Parathyroid adenoma (tissue), 2 donors: ENCODE results near the gene SLC22A31.
A peak's percentile ranks its signal among the peaks of the same experiment; 100 is the strongest.
"Not testable (repeated sequence)": the region's sequence is repeated elsewhere in the genome, so short reads cannot be mapped to it uniquely, and the experiment has no call there.

ENCODE experiments used
- H2AFZ ChIP-seq: fragments of 300-600 bp; sonication (generic); one replicate; pipeline ENCODE4 v1.7.0; 2017; ENCODE audit warnings: antibody characterized with exemption, mild to moderate bottlenecking
- H3K27ac ChIP-seq: fragments of 300-600 bp; sonication (generic); one replicate; pipeline ENCODE4 v1.7.0; 2017
- H3K27me3 ChIP-seq: fragments of 300-600 bp; sonication (generic); one replicate; pipeline ENCODE4 v1.7.0; 2017; ENCODE audit warnings: low read length; ENCODE audit not compliant: control insufficient read depth, insufficient read depth
- H3K36me3 ChIP-seq: fragments of 300-600 bp; sonication (generic); one replicate; pipeline ENCODE4 v1.7.0; 2017; ENCODE audit warnings: low read length; ENCODE audit not compliant: control insufficient read depth, insufficient read depth
- H3K4me1 ChIP-seq: fragments of 300-600 bp; sonication (generic); one replicate; pipeline ENCODE4 v1.7.0; 2017; ENCODE audit warnings: control low read depth
- H3K4me2 ChIP-seq: fragments of 300-600 bp; sonication (generic); one replicate; pipeline ENCODE4 v1.7.0; 2017; ENCODE audit warnings: low read length
- H3K4me3 ChIP-seq: fragments of 300-600 bp; sonication (generic); one replicate; pipeline ENCODE4 v1.7.0; 2017; ENCODE audit warnings: low read depth, low read length
- H3K79me2 ChIP-seq: fragments of 300-600 bp; sonication (generic); one replicate; pipeline ENCODE4 v1.7.0; 2017; ENCODE audit warnings: control low read depth
- H3K9ac ChIP-seq: fragments of 300-600 bp; sonication (generic); one replicate; pipeline ENCODE4 v1.7.0; 2017; ENCODE audit warnings: mild to moderate bottlenecking
- H3K9me3 ChIP-seq: fragments of 300-600 bp; sonication (generic); one replicate; pipeline ENCODE4 v1.7.0; 2017; ENCODE audit warnings: low read length; ENCODE audit not compliant: control insufficient read depth
- TF ChIP-seq, protein P1 (sequence below): fragments of 300-600 bp; sonication (generic); IDR thresholded peaks from one replicate; pipeline ENCODE4 v1.7.0; 2017; ENCODE audit warnings: antibody characterized with exemption, mild to moderate bottlenecking
- donor health status: primary hyperparathyroidism.

Gene SLC22A31

GRCh38 chr16:89169778-89170177, 30.6 kb downstream of the SLC22A31 start:
- Histone ChIP-seq H3K9ac (no peak overlapping the region), H2AFZ (no peak overlapping the region), H3K79me2 (no peaks in the 10 kb centered on the region), H3K36me3 (no peaks in the 10 kb centered on the region), H3K9me3 (no peaks in the 10 kb centered on the region), H3K4me1 (peaks cover 16% of the 10 kb centered on the region), H3K4me2 (no peak overlapping the region), H3K4me3 (no peak overlapping the region), H3K27ac (no peak overlapping the region), H3K27me3 (no peaks in the 10 kb centered on the region)
- TF ChIP-seq, protein P1, sequence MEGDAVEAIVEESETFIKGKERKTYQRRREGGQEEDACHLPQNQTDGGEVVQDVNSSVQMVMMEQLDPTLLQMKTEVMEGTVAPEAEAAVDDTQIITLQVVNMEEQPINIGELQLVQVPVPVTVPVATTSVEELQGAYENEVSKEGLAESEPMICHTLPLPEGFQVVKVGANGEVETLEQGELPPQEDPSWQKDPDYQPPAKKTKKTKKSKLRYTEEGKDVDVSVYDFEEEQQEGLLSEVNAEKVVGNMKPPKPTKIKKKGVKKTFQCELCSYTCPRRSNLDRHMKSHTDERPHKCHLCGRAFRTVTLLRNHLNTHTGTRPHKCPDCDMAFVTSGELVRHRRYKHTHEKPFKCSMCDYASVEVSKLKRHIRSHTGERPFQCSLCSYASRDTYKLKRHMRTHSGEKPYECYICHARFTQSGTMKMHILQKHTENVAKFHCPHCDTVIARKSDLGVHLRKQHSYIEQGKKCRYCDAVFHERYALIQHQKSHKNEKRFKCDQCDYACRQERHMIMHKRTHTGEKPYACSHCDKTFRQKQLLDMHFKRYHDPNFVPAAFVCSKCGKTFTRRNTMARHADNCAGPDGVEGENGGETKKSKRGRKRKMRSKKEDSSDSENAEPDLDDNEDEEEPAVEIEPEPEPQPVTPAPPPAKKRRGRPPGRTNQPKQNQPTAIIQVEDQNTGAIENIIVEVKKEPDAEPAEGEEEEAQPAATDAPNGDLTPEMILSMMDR, result no peak

DNA sequence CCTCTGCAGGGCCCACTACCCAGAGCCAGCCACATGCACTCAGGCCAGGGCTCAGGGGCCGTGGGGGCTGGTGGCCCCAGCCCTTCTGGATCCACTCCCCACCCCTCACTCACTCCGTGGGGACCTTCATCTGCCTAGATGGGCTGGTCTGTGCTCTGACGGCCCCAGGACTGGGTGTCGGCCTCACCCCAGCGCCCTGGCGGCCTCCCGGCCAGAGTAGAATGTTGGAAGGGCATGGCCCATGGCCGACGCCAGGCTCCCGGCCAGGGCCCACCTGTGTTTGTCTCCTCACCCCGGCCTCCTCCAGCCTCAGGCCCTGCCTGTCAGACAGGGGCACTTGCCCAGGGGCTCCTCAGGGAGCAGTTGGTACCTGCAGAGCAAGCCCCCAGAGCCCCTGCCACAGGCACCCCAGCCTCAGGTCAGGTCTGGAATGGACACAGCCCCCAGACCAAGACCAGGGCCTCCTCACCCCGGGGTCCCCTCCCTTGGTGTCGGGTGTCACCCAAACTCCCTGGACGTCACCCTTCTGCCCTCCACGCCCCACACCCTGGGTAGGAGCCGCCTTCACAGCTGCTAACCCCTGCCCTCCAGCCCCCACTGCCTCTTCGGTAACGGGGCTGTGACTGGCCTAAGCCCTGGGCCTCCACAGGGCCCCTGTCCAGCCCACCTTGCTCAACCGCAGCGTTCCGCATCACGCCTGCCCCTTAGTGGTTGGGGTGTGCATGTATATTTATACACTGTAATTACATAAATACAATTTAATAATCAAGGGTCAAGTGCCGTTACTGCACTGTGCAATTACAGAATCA, 31.8 kb downstream of the SLC22A31 start:
- Histone ChIP-seq H3K79me2 (no peaks in the 10 kb centered on the region), H3K4me2 (no peak overlapping the region), H2AFZ (no peak overlapping the region), H3K9ac (no peak overlapping the region), H3K27me3 (no peaks in the 10 kb centered on the region), H3K36me3 (no peaks in the 10 kb centered on the region), H3K9me3 (no peaks in the 10 kb centered on the region), H3K4me1 (peaks cover 16% of the 10 kb centered on the region), H3K4me3 (no peak overlapping the region), H3K27ac (no peak overlapping the region)
- TF ChIP-seq, protein P1, result no peak

GRCh38 chr16:89167425-89167941, 32.9 kb downstream of the SLC22A31 start:
- Histone ChIP-seq H3K4me3 (no peak overlapping the region), H3K4me1 (peaks cover 16% of the 10 kb centered on the region), H2AFZ (peak overlapping the region; percentile 51), H3K27me3 (no peaks in the 10 kb centered on the region), H3K9ac (no peak overlapping the region), H3K4me2 (peak overlapping the region; percentile 43), H3K9me3 (no peaks in the 10 kb centered on the region), H3K36me3 (no peaks in the 10 kb centered on the region), H3K79me2 (no peaks in the 10 kb centered on the region), H3K27ac (no peak overlapping the region)
- TF ChIP-seq, protein P1, result peak; percentile 80

- peaks cover 14% of the 10 kb centered on the region for H3K4me1 ChIP-seq
- TF ChIP-seq, protein P1, result no peak
- no peak overlapping the region for H3K4me3 ChIP-seq
- H2AFZ ChIP-seq, result peak overlapping the region; percentile 51
- no peaks in the 10 kb centered on the region for H3K27me3 ChIP-seq
- no peak overlapping the region for H3K27ac ChIP-seq
- H3K9me3 ChIP-seq, result no peaks in the 10 kb centered on the region
- H3K79me2 ChIP-seq, result no peaks in the 10 kb centered on the region
- no peak overlapping the region for H3K9ac ChIP-seq
- H3K4me2 ChIP-seq, result peak overlapping the region; percentile 43
- no peaks in the 10 kb centered on the region for H3K36me3 ChIP-seq
Observed at GRCh38 chr16:89166696-89167424, 33.5 kb downstream of the SLC22A31 start.

DNA sequence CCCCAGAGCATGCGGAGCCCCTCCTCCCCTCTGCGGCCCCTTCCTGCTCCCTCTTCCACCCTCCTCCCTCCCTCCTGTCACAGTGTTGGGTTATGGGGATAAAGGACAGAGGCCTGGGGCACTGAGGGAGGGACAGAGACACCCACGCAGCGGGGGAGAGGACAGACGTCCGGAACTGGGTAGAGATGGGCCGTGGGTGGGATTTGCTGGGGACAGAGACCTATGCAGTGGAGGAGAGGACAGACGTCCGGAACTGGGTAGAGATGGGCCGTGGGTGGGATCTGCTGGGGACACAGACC, 34.7 kb downstream of the SLC22A31 start:
- H3K27ac ChIP-seq, H3K27me3 ChIP-seq, H3K4me1 ChIP-seq, H3K4me3 ChIP-seq, H3K9ac ChIP-seq, H3K9me3 ChIP-seq, H2AFZ ChIP-seq, H3K79me2 ChIP-seq, H3K4me2 ChIP-seq, H3K36me3 ChIP-seq: not testable (repeated sequence)
